K562 (cell line): ENCODE measurements around the gene GZF1. TPM values are rescaled to one million over a fixed set of nuclear protein-coding genes. Genes with fewer than 3 reads are reported as not detected.

Experiments used
- MAFK ChIP-seq: IDR thresholded peaks from 2 replicates; pipeline ENCODE4 v1.6.1; 2011; ENCODE audit warnings: low read length, improper control_type of control experiment
- MTA2 ChIP-seq: fragments of 450-650 bp; IDR thresholded peaks from 2 replicates; pipeline ENCODE4 v1.6.1; 2016; ENCODE audit warnings: low read depth
- NEUROD1 ChIP-seq: fragments of 150-350 bp; IDR thresholded peaks from 2 replicates; pipeline ENCODE4 v1.6.1; 2014; ENCODE audit warnings: borderline replicate concordance, low read length, low read depth; ENCODE audit not compliant: partially characterized antibody
- SAP30 ChIP-seq: fragments of 200-600 bp; sonication (generic); IDR thresholded peaks from 2 replicates; pipeline ENCODE4 v1.6.1; 2012; ENCODE audit warnings: borderline replicate concordance, low read depth, mild to moderate bottlenecking, moderate library complexity, low read length, control low read depth, inconsistent platforms; ENCODE audit not compliant: insufficient read depth, poor library complexity, severe bottlenecking
- SNRNP70 ChIP-seq: fragments of 200-400 bp; formaldehyde crosslinking; optimal IDR thresholded peaks from 2 replicates; pipeline ENCODE3; 2017; ENCODE audit warnings: low read depth, low read length
- STAG1 ChIP-seq: sonication (generic); formaldehyde crosslinking; IDR thresholded peaks from 2 replicates; pipeline ENCODE4 v1.5.0; 2020; ENCODE audit warnings: missing genetic modification reagents, borderline replicate concordance
- VEZF1 ChIP-seq: fragments of 200-800 bp; sonication (Bioruptor generic); IDR thresholded peaks from 2 replicates; pipeline ENCODE4 v1.6.1; 2017; ENCODE audit warnings: missing genetic modification characterization, missing compliant biosample characterization
- ZNF395 ChIP-seq: fragments of 200-800 bp; sonication (Bioruptor generic); IDR thresholded peaks from 2 replicates; pipeline ENCODE4 v1.6.1; 2017; ENCODE audit warnings: missing genetic modification characterization, missing compliant biosample characterization
- ZNF668 ChIP-seq: fragments of 250-450 bp; sonication (Bioruptor Pico); IDR thresholded peaks from 2 replicates; pipeline ENCODE4 v1.8.0; 2022; ENCODE audit warnings: mild to moderate bottlenecking, inconsistent platforms
- ZNF699 ChIP-seq: fragments of 250-450 bp; sonication (Bioruptor Pico); IDR thresholded peaks from 2 replicates; pipeline ENCODE4 v1.8.0; 2021; ENCODE audit warnings: mild to moderate bottlenecking, moderate library complexity; ENCODE audit not compliant: insufficient replicate concordance
- polyA plus RNA-seq, 8 experiments: library from polyadenylated mRNA; depleted of rRNA in 4 of 8; stranded (reverse) in 5 of 8; unstranded in 3 of 8; fragments of >200 nt; fragmentation: Nextera tagmentation in 2 of 8; fragmentation: Illumina TruSeq in 1 of 8; extraction: Ambion mirVana in 2 of 8; extraction: Trizol in 1 of 8; gene quantifications; 2 replicates each; pipeline versions ENCODE4 v1.2.1 to v1.2.3, GENCODE V29; 2011 to 2014; ENCODE audit warnings: inconsistent platforms in 1 of 8, missing spikeins in 1 of 8
- total RNA-seq, 7 experiments: library from RNA; depleted of rRNA in 6 of 7; stranded (reverse); fragments of >200 nt in 6 of 7; fragmentation: Illumina TruSeq in 2 of 7; extraction: Trizol in 2 of 7; gene quantifications; 2 replicates each; pipeline versions ENCODE4 v1.2.1 to v1.2.3, GENCODE V29; 2011 to 2021; ENCODE audit warnings: low replicate concordance in 1 of 7
- TF ChIP-seq, protein P1 (sequence below): sonication (generic); formaldehyde crosslinking; IDR thresholded peaks from 2 replicates; pipeline ENCODE4 v1.8.0; 2022; ENCODE audit warnings: mild to moderate bottlenecking, missing genetic modification reagents
- TF ChIP-seq, protein P2 (sequence below), 2 experiments: IDR thresholded peaks; 2 replicates each; pipeline ENCODE4 v1.6.1; 2011; ENCODE audit warnings: borderline replicate concordance in 1 of 2, control low read depth in 1 of 2, low read depth in 1 of 2, low read length in 1 of 2, mild to moderate bottlenecking in 1 of 2, mixed read lengths in 1 of 2, moderate library complexity in 1 of 2; ENCODE audit not compliant: insufficient read depth in 1 of 2, insufficient read length in 1 of 2, poor library complexity in 1 of 2, severe bottlenecking in 1 of 2; ENCODE audit errors: extremely low read depth in 1 of 2
- TF ChIP-seq, protein P3 (sequence below): sonication (generic); formaldehyde crosslinking; IDR thresholded peaks from 2 replicates; pipeline ENCODE4 v1.8.0; 2022; ENCODE audit warnings: missing genetic modification reagents, mild to moderate bottlenecking, borderline replicate concordance

Gene GZF1
- total and polyA plus RNA-seq, 9 of the 15 experiments (the other 6 are each of a cell fraction or from before 2014, with no cell fraction given): 1.2 to 15.7 (median 7.4) TPM

DNA sequence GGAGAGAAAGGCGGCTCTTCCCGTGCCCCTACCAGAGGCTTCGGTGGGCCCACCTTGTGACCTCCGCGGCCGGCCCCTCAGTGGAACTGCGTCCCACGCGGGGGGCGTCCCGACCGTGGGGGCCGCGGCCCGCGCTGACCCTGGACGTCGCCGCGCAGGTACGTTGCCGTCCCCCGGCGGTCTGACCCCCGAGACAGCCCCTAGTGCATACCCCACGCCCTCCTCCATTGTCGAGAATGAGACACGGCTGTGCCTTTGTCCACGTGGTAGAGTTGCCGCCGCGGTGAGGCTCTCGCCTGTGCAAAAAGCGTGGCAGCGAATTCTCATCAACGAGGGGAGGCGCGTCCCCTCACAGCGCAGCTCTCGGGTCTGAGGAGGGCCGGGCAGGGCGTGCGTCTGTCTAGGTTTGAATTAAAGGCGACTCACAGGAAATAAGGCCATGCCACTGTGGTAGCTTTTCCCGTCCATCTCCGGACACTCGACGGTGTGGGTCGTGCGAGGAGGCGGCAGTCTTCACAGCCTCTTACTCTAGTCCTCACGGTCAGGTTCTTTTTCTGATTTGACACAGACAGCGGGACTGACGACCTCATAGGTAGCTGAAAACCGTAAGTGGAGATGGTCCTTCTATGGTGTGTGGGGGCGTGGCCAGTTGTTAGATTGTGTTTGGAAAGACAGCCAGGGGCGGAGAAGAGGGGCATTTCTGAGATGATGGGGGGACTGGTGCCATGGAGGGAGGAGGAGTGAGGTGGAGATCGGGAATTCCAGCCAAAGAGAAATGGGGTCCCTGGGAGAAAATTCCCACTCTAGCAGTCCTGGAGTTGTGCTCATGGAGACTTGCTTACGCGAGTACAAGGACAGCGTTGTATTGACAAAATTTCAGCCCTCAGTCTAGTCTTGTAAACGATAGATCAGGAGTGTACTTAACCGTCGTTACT is 10.8 kb upstream of the GZF1 start (continued):
- TF ChIP-seq ZNF395 (CRISPR knock-in tag) (no peak), SNRNP70 (no peak), ZNF699 (CRISPR knock-in tag) (no peak), NEUROD1 (peak; percentile 3), STAG1 (CRISPR knock-in tag) (0 out of 2 replicates have a peak, but pooled peaks have one; percentile 25), MAFK (no peak), VEZF1 (CRISPR knock-in tag) (no peak), SAP30 (peak; percentile 52), MTA2 (no peak), ZNF668 (CRISPR knock-in tag) (no peak)
- TF ChIP-seq, protein P1, sequence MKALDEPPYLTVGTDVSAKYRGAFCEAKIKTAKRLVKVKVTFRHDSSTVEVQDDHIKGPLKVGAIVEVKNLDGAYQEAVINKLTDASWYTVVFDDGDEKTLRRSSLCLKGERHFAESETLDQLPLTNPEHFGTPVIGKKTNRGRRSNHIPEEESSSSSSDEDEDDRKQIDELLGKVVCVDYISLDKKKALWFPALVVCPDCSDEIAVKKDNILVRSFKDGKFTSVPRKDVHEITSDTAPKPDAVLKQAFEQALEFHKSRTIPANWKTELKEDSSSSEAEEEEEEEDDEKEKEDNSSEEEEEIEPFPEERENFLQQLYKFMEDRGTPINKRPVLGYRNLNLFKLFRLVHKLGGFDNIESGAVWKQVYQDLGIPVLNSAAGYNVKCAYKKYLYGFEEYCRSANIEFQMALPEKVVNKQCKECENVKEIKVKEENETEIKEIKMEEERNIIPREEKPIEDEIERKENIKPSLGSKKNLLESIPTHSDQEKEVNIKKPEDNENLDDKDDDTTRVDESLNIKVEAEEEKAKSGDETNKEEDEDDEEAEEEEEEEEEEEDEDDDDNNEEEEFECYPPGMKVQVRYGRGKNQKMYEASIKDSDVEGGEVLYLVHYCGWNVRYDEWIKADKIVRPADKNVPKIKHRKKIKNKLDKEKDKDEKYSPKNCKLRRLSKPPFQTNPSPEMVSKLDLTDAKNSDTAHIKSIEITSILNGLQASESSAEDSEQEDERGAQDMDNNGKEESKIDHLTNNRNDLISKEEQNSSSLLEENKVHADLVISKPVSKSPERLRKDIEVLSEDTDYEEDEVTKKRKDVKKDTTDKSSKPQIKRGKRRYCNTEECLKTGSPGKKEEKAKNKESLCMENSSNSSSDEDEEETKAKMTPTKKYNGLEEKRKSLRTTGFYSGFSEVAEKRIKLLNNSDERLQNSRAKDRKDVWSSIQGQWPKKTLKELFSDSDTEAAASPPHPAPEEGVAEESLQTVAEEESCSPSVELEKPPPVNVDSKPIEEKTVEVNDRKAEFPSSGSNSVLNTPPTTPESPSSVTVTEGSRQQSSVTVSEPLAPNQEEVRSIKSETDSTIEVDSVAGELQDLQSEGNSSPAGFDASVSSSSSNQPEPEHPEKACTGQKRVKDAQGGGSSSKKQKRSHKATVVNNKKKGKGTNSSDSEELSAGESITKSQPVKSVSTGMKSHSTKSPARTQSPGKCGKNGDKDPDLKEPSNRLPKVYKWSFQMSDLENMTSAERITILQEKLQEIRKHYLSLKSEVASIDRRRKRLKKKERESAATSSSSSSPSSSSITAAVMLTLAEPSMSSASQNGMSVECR (CRISPR knock-in tag): peak; percentile 46; the same call in 1 of the 2 replicates
- TF ChIP-seq, protein P2, sequence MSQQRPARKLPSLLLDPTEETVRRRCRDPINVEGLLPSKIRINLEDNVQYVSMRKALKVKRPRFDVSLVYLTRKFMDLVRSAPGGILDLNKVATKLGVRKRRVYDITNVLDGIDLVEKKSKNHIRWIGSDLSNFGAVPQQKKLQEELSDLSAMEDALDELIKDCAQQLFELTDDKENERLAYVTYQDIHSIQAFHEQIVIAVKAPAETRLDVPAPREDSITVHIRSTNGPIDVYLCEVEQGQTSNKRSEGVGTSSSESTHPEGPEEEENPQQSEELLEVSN (IDR thresholded peaks at IDR 0.05; ENCODE audit: borderline replicate concordance in 1 of 2, extremely low read depth in 1 of 2, insufficient read depth in 1 of 2, insufficient read length in 1 of 2, low read depth in 1 of 2, low read length in 1 of 2, poor library complexity in 1 of 2, severe bottlenecking in 1 of 2): peak in 1 of 2 experiments; percentile 59
- TF ChIP-seq, protein P3, sequence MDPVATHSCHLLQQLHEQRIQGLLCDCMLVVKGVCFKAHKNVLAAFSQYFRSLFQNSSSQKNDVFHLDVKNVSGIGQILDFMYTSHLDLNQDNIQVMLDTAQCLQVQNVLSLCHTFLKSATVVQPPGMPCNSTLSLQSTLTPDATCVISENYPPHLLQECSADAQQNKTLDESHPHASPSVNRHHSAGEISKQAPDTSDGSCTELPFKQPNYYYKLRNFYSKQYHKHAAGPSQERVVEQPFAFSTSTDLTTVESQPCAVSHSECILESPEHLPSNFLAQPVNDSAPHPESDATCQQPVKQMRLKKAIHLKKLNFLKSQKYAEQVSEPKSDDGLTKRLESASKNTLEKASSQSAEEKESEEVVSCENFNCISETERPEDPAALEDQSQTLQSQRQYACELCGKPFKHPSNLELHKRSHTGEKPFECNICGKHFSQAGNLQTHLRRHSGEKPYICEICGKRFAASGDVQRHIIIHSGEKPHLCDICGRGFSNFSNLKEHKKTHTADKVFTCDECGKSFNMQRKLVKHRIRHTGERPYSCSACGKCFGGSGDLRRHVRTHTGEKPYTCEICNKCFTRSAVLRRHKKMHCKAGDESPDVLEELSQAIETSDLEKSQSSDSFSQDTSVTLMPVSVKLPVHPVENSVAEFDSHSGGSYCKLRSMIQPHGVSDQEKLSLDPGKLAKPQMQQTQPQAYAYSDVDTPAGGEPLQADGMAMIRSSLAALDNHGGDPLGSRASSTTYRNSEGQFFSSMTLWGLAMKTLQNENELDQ (CRISPR knock-in tag): no peak
